NCI-H748 treated with DMSO at 0.1 percent for 48 hours (cell line): Measurements from ENCODE around the gene SIGLEC7.
A peak's percentile ranks its signal among the peaks of the same experiment; 100 is the strongest.

Experiments used
- DNase-seq: peaks from one replicate; lab custom pipeline; 2025; lab: John Stamatoyannopoulos, UW

SIGLEC7 gene

GRCh38 chr19:51169283-51169918, 27.3 kb downstream of the SIGLEC7 start:
- DNase-seq, result peak; percentile 32

DNA sequence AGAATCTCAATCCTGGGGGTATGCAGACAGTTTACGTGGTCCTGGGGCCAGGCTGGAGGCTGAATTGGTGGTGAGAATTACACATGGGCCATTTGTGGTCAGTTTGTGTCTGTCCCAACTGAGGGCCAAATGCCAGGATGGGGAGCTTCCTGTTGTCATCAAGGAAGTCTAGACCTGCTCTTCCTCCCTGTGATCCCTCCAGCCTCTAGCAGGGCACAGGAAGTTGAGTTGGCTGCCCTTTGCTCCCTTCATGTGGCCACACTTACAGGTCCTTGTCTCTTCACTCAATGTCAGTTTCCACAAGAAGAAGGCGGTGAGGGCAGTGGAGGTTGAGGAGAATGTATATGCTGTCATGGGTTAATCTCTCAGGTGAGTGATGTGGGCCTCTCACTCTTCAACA, 30.1 kb downstream of the SIGLEC7 start:
- DNase-seq, result no peak

GRCh38 chr19:51173681-51174080, 31.6 kb downstream of the SIGLEC7 start:
- no peak for DNase-seq

DNA sequence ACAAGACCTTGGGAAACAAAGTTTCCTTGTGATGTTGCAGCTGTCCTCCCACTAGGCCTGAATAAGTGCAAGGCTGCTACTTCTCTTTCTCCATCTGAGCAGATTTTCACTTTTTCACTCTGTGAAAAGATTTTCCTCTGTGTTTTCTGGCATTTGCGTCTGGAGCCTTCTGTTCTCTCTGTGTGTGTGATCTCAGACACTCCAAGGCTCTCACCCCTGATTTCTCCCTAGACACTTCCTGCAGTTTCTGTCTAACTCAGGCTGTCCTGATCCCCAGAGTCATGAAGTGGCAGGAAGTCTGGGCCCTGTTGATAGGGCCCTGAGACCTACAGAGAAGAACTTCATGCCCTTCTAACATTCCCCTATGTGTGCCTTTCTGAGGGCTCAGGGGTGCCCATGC, 37.2 kb downstream of the SIGLEC7 start:
- DNase-seq, result no peak

- DNase-seq, result no peak
Measured at GRCh38 chr19:51181377-51181912, 39.3 kb downstream of the SIGLEC7 start.

DNA sequence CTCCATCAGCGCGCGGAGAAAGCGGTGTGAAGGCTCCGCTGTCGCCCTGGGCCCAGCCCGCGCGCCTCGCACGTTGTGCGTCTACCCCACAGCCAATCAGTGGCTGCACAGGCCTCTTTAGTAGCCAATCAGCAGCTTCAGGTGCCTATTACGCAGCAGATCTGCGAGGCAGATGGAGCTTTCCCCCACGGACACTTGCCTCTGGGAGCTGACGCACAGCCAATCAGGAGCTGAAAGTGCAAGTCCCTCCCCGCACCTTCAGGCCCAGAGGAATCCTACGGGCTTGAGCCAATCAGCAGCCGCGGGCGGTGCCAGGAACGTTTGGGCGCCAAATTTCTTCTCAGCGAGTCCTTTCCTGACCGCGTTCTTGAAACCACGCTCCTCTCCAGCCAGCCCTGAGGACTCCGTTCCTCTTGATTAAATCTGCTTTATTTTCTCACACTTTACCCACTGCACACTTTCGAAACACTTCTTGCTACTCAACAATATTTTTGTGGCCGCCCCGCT, 39.9 kb downstream of the SIGLEC7 start:
- no peak for DNase-seq

DNA sequence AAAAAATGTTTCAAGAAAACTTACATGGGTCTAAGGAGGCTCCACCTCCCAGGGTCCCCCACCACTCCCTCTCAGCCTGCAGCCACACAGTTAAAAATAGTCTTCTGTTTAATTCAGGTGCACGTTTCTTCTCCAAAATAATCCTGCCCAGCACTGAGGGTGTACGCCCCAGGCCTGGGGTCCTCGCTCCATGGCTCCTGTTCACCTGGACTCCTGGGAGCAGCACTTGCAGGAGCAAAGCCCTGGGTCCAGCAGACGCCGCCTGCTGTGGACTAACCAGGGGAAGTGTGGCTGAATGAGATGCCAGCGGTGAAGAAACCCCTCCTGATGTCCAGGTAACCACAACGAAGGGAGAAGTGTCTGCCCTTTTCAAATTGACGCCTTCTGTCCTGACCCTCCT, 41.5 kb downstream of the SIGLEC7 start:
- DNase-seq, result no peak

DNA sequence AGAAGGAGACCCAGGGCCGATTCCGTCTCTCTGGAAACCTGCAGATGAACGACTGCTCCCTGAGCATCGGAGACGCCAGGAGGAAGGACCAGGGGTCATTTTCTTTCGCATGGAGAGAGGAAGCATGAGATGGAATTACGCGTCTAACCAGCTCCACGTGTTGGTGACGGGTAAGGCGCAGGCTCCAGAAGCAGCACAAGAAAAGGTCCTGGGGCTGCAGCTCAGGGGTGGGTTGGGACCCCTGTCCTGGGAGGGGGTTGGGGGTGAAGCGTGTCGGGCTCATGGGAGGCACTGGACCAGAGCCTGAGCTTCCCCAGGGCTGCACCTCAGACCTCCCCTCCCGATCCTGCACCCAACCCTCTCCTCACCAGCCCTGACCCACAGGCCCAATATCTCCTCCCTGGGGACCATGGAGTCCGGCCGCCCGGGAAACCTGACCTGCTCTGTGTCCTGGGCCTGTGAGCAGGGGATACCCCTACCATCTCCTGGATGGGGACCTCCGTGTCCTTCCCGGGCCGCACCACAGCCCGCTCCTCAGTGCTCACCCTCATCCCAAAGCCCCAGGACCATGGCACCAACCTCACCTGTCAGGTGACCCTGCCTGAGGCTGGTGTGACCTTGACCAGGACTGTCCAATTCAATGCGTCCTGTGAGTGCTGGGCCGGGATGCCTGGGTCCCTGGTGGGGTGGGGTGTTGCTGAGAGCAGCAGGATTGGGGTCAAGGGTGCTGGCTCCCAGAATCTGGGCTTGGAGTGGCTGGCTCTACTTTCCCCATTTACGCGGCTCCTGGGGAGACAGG, 43.2 kb downstream of the SIGLEC7 start:
- no peak for DNase-seq

DNA sequence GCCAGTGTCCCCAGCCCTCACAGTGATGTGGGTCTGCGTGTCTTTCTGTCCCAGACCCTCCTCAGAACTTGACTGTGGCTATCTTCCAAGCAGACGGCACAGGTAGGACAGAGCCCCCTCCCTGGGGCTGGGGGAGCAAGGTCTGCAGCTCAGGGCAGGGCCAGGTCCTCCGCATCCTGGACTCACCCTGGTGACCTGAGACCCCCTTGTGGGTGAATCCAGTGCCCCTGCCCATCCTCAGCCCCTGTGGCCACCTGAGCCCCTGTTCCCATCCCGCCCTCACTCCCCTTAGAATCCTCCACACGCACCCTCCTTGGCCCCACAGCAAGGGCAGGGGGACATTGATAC, 43.7 kb downstream of the SIGLEC7 start:
- DNase-seq, result no peak

DNA sequence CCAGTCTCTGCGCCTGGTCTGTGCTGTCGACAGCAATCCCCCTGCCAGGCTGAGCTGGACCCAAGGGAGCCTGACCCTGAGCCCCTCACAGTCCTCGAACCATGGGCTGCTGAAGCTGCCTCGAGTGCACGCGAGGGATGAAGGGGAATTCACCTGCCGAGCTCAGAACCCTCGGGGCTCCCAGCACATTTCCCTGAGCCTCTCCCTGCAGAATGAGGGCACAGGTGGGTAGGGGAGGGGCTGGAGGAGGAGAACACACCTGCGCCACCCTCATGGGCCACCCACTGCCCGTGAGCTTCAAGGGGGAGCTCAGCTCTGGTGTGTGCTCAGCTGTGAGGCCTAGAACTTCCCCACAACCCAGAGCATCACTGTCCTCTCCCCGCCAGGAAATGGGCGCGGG, 44.2 kb downstream of the SIGLEC7 start:
- DNase-seq, result no peak

DNA sequence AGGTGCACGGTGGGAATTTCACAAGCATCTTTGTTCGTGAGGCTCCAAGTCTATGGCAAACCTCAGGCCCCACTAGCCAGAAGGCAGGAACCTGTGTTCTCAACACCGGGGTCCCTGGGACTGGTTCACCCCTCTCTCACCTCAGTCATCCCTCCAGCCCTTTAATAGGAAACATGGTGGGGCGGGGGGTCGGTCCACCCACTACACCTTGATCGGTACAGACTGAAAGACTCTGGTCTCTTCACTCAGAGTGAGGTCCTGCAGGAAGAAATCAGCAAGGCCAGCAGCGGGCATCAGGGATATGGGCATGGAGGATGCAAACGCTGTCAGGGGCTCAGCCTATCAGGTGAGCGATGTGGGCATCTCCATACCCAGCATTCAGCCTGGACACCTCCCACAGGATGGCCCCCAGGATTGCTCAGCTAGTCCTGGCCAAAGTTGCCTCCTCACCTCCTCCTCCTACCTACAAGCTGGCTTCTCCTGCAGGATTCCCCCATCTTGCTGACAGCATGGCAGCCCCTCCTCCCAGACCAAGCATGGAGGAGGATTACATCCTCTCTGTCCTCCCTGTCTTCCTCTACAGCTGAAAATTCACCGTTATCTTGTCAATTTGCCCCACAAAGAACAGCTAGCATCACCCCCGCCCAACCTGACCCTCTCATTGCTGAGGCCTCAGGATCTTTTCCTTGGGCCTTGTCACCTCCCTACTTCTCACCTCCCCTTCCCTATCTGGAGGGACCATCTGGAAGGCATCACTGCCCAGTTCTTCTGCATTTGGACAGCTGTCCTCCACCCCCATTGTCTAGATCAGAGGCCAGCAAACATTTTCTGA, 45.5 kb downstream of the SIGLEC7 start:
- no peak for DNase-seq

GRCh38 chr19:51188227-51188559, 46.1 kb downstream of the SIGLEC7 start:
- no peak for DNase-seq

- no peak for DNase-seq
Measured at GRCh38 chr19:51192689-51193088, 50.6 kb downstream of the SIGLEC7 start.

GRCh38 chr19:51194527-51195315, 52.6 kb downstream of the SIGLEC7 start:
- no peak for DNase-seq

- DNase-seq, result no peak
Measured at GRCh38 chr19:51195316-51195586, 53.1 kb downstream of the SIGLEC7 start.

DNA sequence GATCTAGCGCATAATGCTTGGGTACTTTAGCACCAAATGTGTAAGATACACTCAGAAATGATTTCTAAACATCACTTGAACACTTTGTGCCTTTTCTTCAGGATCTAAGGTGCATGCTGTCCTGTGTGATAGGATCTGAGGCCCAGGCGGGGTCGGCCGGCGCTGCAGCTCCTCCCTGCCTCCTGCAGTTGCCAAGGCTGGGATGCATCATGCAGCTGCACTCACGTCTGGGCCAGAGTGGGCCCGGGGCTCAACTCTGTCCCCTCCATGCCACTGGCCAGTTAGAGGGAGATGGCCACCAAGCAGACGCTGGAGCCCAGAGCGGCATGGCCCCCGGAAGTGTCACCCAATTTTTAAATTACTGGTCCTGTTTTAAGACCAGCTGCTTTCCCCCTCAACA, 53.5 kb downstream of the SIGLEC7 start:
- DNase-seq, result no peak

GRCh38 chr19:51196181-51196580, 54.1 kb downstream of the SIGLEC7 start:
- DNase-seq, result no peak

GRCh38 chr19:51198641-51199040, 56.5 kb downstream of the SIGLEC7 start:
- DNase-seq, result no peak

- DNase-seq, result no peak
Measured at GRCh38 chr19:51200071-51200666, 58.1 kb downstream of the SIGLEC7 start.

GRCh38 chr19:51201712-51202111, 59.6 kb downstream of the SIGLEC7 start:
- DNase-seq, result no peak
